G401 (cell line): ENCODE data around the gene PTPRD. TPM values are rescaled to one million over a fixed set of nuclear protein-coding genes. Genes with fewer than 3 reads are reported as not detected.

Experiments used
- DNase-seq: peaks from one replicate; pipeline ENCODE4 v3.0.0-alpha.2; 2015; ENCODE audit warnings: low spot score
- in situ Hi-C: cut with HindIII; loops from 2 replicates; pipeline ENCODE4 v1.10.0; 2016; ENCODE audit warnings: low sequenced_read_pairs, mixed read lengths
- total RNA-seq: library from RNA; depleted of rRNA; stranded (reverse); fragments of >200 nt; shearing (Covaris generic); gene quantifications from 2 replicates; pipeline ENCODE4 v1.2.3, GENCODE V29; 2014

PTPRD gene
- total RNA-seq, 1 experiment from 2014 or later: 13.0 TPM

- in situ Hi-C loops: no loop called here
- no peak for DNase-seq
Observed at GRCh38 chr9:9855177-9856078, 757.4 kb downstream of the PTPRD start.

- in situ Hi-C loops: no loop called here
- DNase-seq: no peak
Observed at GRCh38 chr9:9847750-9848149, 765.1 kb downstream of the PTPRD start.

- no peak for DNase-seq
- in situ Hi-C loops: no loop called here
Observed at GRCh38 chr9:9846557-9846956, 766.2 kb downstream of the PTPRD start.

- in situ Hi-C loops: no loop called here
- no peak for DNase-seq
Observed at GRCh38 chr9:9820436-9820835, 792.4 kb downstream of the PTPRD start.

- DNase-seq: no peak
- in situ Hi-C loops: no loop called here
Observed at GRCh38 chr9:9819886-9820285, 792.9 kb downstream of the PTPRD start.

GRCh38 chr9:9817176-9817575 is 795.6 kb downstream of the PTPRD start:
- DNase-seq: no peak
- in situ Hi-C loops: no loop called here

GRCh38 chr9:9804109-9804508 is 808.7 kb downstream of the PTPRD start:
- in situ Hi-C loops: no loop called here
- DNase-seq: no peak

GRCh38 chr9:9799287-9799686 is 813.5 kb downstream of the PTPRD start:
- no peak for DNase-seq
- in situ Hi-C loops: no loop called here

- no peak for DNase-seq
- in situ Hi-C loops: no loop called here
Observed at GRCh38 chr9:9792144-9792857, 820.5 kb downstream of the PTPRD start.

- peak; percentile 36 for DNase-seq
- in situ Hi-C loops: no loop called here
Observed at GRCh38 chr9:9791611-9792010, 821.2 kb downstream of the PTPRD start.

GRCh38 chr9:9790216-9790872 is 822.5 kb downstream of the PTPRD start:
- in situ Hi-C loops: no loop called here
- peak; percentile 65 for DNase-seq

GRCh38 chr9:9783711-9784110 is 829.1 kb downstream of the PTPRD start:
- no peak for DNase-seq
- in situ Hi-C loops: no loop called here

- in situ Hi-C loops: no loop called here
- DNase-seq: no peak
Observed at GRCh38 chr9:9783211-9783610, 829.6 kb downstream of the PTPRD start.

GRCh38 chr9:9778293-9778692 is 834.5 kb downstream of the PTPRD start:
- DNase-seq: no peak
- in situ Hi-C loops: no loop called here

GRCh38 chr9:9774471-9774870 is 838.3 kb downstream of the PTPRD start:
- in situ Hi-C loops: no loop called here
- DNase-seq: no peak

GRCh38 chr9:9771314-9771713 is 841.5 kb downstream of the PTPRD start:
- DNase-seq: no peak
- in situ Hi-C loops: no loop called here

GRCh38 chr9:9764821-9765220 is 848.0 kb downstream of the PTPRD start:
- in situ Hi-C loops: no loop called here
- no peak for DNase-seq

- DNase-seq: peak; percentile 4
- in situ Hi-C loops: no loop called here
Observed at GRCh38 chr9:9754186-9754585, 858.6 kb downstream of the PTPRD start.

- in situ Hi-C loops: no loop called here
Observed at GRCh38 chr9:9753266-9753665, 859.5 kb downstream of the PTPRD start.

GRCh38 chr9:9752722-9753121 is 860.1 kb downstream of the PTPRD start:
- DNase-seq: no peak
- in situ Hi-C loops: no loop called here

More at GRCh38 chr9:9753266-9753665, 859.5 kb downstream of the PTPRD start:
- no peak for DNase-seq
